GM12864 (cell line): Measurements from ENCODE around the gene AGTPBP1.
A peak's percentile ranks its signal among the peaks of the same experiment; 100 is the strongest.

ENCODE experiments used
- DNase-seq: peaks from one replicate; pipeline ENCODE4 v3.0.0-alpha.2; 2011; ENCODE audit warnings: low read depth
- H3K4me3 ChIP-seq: 2 replicates; pipeline ENCODE4 v1.5.1; 2011; ENCODE audit warnings: mild to moderate bottlenecking, low read depth, low read length, control low read depth
- CTCF ChIP-seq: IDR thresholded peaks from 2 replicates; pipeline ENCODE4 v1.5.1; 2011; ENCODE audit warnings: low read depth, mild to moderate bottlenecking, moderate library complexity, low read length, control low read depth, inconsistent platforms; ENCODE audit errors: missing control alignments

AGTPBP1 gene

GRCh38 chr9:85527331-85528020 lies 214.3 kb downstream of the AGTPBP1 start:
- no peak for TF ChIP-seq CTCF
- DNase-seq, result no peak
- no peak overlapping the region for H3K4me3 ChIP-seq

- no peak overlapping the region for H3K4me3 ChIP-seq
- no peak for TF ChIP-seq CTCF
- DNase-seq, result no peak
Observed at GRCh38 chr9:85524531-85524930, 217.2 kb downstream of the AGTPBP1 start.

GRCh38 chr9:85523202-85523601 lies 218.6 kb downstream of the AGTPBP1 start:
- no peak overlapping the region for H3K4me3 ChIP-seq
- no peak for DNase-seq
- TF ChIP-seq CTCF, result no peak

GRCh38 chr9:85522459-85523092 lies 219.2 kb downstream of the AGTPBP1 start:
- DNase-seq, result no peak
- H3K4me3 ChIP-seq, result peak overlapping the region; percentile 23
- TF ChIP-seq CTCF, result no peak

GRCh38 chr9:85521371-85522197 lies 220.2 kb downstream of the AGTPBP1 start:
- TF ChIP-seq CTCF, result no peak
- no peak for DNase-seq
- no peak overlapping the region for H3K4me3 ChIP-seq

- no peak for DNase-seq
- TF ChIP-seq CTCF, result no peak
- H3K4me3 ChIP-seq, result no peak overlapping the region
Observed at GRCh38 chr9:85516976-85517637, 224.6 kb downstream of the AGTPBP1 start.
